HCT116 (cell line): ENCODE measurements around the gene CRELD2. TPM values are rescaled to one million over a fixed set of nuclear protein-coding genes. Genes with fewer than 3 reads are reported as not detected.

Source experiments
- ATAC-seq: fragments of 200-7000 bp; cut with Tn5 transposase; 2 replicates; pipeline ENCODE4 v1.9.1; 2020; ENCODE audit warnings: mild to moderate bottlenecking, moderate library complexity
- BruUV-seq: library from RNA; stranded (reverse); fragments of 400-500 nt; replicated peaks from 2 replicates; lab custom pipeline; 2021; lab: Mats Ljungman, UMichigan
- CTCF ChIA-PET: fragments of 300-600 bp; sonication (Branson Sonifier 250); formaldehyde crosslinking; loops from one replicate; lab custom pipeline; 2021; ENCODE audit warnings: antibody characterized with exemption; lab: Charles Lee
- POLR2A ChIA-PET: fragments of 300-600, 350-600 bp; sonication (Branson Sonifier 250); formaldehyde crosslinking; loops from one replicate; lab custom pipeline; 2021; ENCODE audit warnings: antibody characterized with exemption; lab: Charles Lee
- RAD21 ChIA-PET, 2 experiments: fragments of 300-600 bp; sonication (Branson Sonifier 250); formaldehyde crosslinking; loops; one replicate each; lab custom pipeline; 2023; ENCODE audit warnings: low total read pairs in 2 of 2; ENCODE audit not compliant: uncharacterized antibody in 2 of 2, unreplicated experiment in 2 of 2, low non-redundant PET in 1 of 2; lab: Charles Lee
- DNase-seq: peaks from one replicate; pipeline ENCODE4 v3.0.0-alpha.2; 2010; ENCODE audit warnings: low read depth, low spot score
- H2AFZ ChIP-seq: fragments of 200-600 bp; shearing (Covaris generic), sonication (generic); 2 replicates; pipeline ENCODE4 v1.6.1; 2017; ENCODE audit warnings: low read depth, mixed run types, mixed read lengths, antibody characterized with exemption, low read length; ENCODE audit not compliant: poor library complexity, severe bottlenecking
- H3K27ac ChIP-seq: 2 replicates; pipeline ENCODE4 v1.5.1; 2012; ENCODE audit warnings: low read depth, low read length
- H3K27me3 ChIP-seq: fragments of 200-600 bp; sonication (generic); 2 replicates; pipeline ENCODE4 v1.6.1; 2016; ENCODE audit warnings: mixed run types, low read length, mixed read lengths; ENCODE audit not compliant: insufficient read depth
- H3K36me3 ChIP-seq, 2 experiments: fragments of 200-500 bp in 1 of 2; fragments of 200-600 bp in 1 of 2; sonication (Bioruptor generic) in 1 of 2; sonication (generic) in 1 of 2; 2 replicates each; pipeline versions ENCODE4 v1.5.1 to v1.6.1; 2014 to 2016; ENCODE audit warnings: low read length in 2 of 2, inconsistent platforms in 1 of 2, mixed read lengths in 1 of 2, mixed run types in 1 of 2; ENCODE audit not compliant: insufficient read depth in 2 of 2, control insufficient read depth in 1 of 2
- H3K4me1 ChIP-seq, 2 experiments: fragments of 200-600 bp in 1 of 2; sonication (generic) in 1 of 2; 2 replicates each; pipeline versions ENCODE4 v1.5.1 to v1.6.1; 2012 to 2017; ENCODE audit warnings: low read length in 2 of 2, inconsistent platforms in 1 of 2, mild to moderate bottlenecking in 1 of 2, mixed read lengths in 1 of 2, mixed run types in 1 of 2, moderate library complexity in 1 of 2; ENCODE audit not compliant: insufficient read depth in 2 of 2, control insufficient read depth in 1 of 2
- H3K4me2 ChIP-seq: fragments of 200-600 bp; sonication (generic); 2 replicates; pipeline ENCODE4 v1.6.1; 2017; ENCODE audit warnings: mixed run types, low read length, mixed read lengths
- H3K4me3 ChIP-seq, 2 experiments: fragments of 200-600 bp in 1 of 2; sonication (generic) in 1 of 2; replicated peaks in 1 of 2; 2 replicates each; pipeline ENCODE4 v1.5.1; 2011 to 2016; ENCODE audit warnings: low read length in 2 of 2, control low read depth in 1 of 2, low read depth in 1 of 2, mild to moderate bottlenecking in 1 of 2, mixed read lengths in 1 of 2, mixed run types in 1 of 2
- H3K79me2 ChIP-seq: fragments of 200-600 bp; sonication (generic); 2 replicates; pipeline ENCODE4 v1.6.1; 2017; ENCODE audit warnings: mild to moderate bottlenecking, mixed run types, low read length, moderate library complexity, mixed read lengths; ENCODE audit not compliant: insufficient read depth
- H3K9ac ChIP-seq: fragments of 200-600 bp; sonication (generic); 2 replicates; pipeline ENCODE4 v1.6.1; 2016; ENCODE audit warnings: low read length, mixed read lengths
- H3K9me2 ChIP-seq: fragments of 200-600 bp; sonication (generic), shearing (Covaris generic); 2 replicates; pipeline ENCODE4 v1.6.1; 2017; ENCODE audit warnings: mixed run types, mild to moderate bottlenecking, moderate library complexity; ENCODE audit not compliant: insufficient read depth
- H3K9me3 ChIP-seq, 2 experiments: fragments of 200-500 bp in 1 of 2; fragments of 200-600 bp in 1 of 2; sonication (Bioruptor generic) in 1 of 2; sonication (generic) in 1 of 2; 2 replicates each; pipeline ENCODE4 v1.6.1; 2014 to 2017; ENCODE audit warnings: low read length in 2 of 2, mixed read lengths in 2 of 2, inconsistent platforms in 1 of 2, low read depth in 1 of 2, mild to moderate bottlenecking in 1 of 2, mixed run types in 1 of 2, moderate library complexity in 1 of 2; ENCODE audit not compliant: control insufficient read depth in 1 of 2, insufficient read depth in 1 of 2
- H4K20me1 ChIP-seq: fragments of 200-600 bp; sonication (generic), shearing (Covaris generic); 2 replicates; pipeline ENCODE4 v1.6.1; 2017; ENCODE audit warnings: mixed run types, mild to moderate bottlenecking, moderate library complexity; ENCODE audit not compliant: insufficient read depth
- ATF3 ChIP-seq: IDR thresholded peaks from 2 replicates; pipeline ENCODE4 v1.6.1; 2012
- CEBPB ChIP-seq: IDR thresholded peaks from 2 replicates; pipeline ENCODE4 v1.6.1; 2012; ENCODE audit warnings: low read depth
- EGR1 ChIP-seq: IDR thresholded peaks from 2 replicates; pipeline ENCODE4 v1.6.1; 2012; ENCODE audit warnings: low read depth
- EZH2phosphoT487 ChIP-seq: fragments of 200-600 bp; IDR thresholded peaks from 2 replicates; pipeline ENCODE4 v1.6.1; 2018; ENCODE audit warnings: antibody characterized with exemption, borderline replicate concordance
- FOSL1 ChIP-seq: IDR thresholded peaks from 2 replicates; pipeline ENCODE4 v1.6.1; 2012; ENCODE audit warnings: low read depth
- MAX ChIP-seq: IDR thresholded peaks from 2 replicates; pipeline ENCODE4 v1.6.1; 2012
- POLR2A ChIP-seq: IDR thresholded peaks from 2 replicates; pipeline ENCODE4 v1.7.0; 2011; ENCODE audit warnings: borderline replicate concordance; ENCODE audit not compliant: insufficient read depth, insufficient read length; ENCODE audit errors: extremely low read depth
- POLR2AphosphoS5 ChIP-seq: IDR thresholded peaks from 2 replicates; pipeline ENCODE4 v1.6.1; 2011; ENCODE audit warnings: mild to moderate bottlenecking, low read depth, low read length, moderate library complexity
- RAD21 ChIP-seq: IDR thresholded peaks from 2 replicates; pipeline ENCODE4 v1.6.1; 2012; ENCODE audit warnings: low read depth, mild to moderate bottlenecking
- REST ChIP-seq: IDR thresholded peaks from 2 replicates; pipeline ENCODE4 v1.6.1; 2012; ENCODE audit warnings: low read depth
- SP1 ChIP-seq: IDR thresholded peaks from 2 replicates; pipeline ENCODE4 v1.6.1; 2012; ENCODE audit warnings: low read depth
- TCF7L2 ChIP-seq: IDR thresholded peaks from 2 replicates; pipeline ENCODE4 v1.7.0; 2011; ENCODE audit warnings: borderline replicate concordance, inconsistent platforms; ENCODE audit not compliant: insufficient read depth, insufficient read length; ENCODE audit errors: extremely low read depth
- ZFX ChIP-seq: fragments of 450-650 bp; IDR thresholded peaks from 2 replicates; pipeline ENCODE4 v1.6.1; 2017
- ZNF274 ChIP-seq: fragments of 200-500 bp; sonication (Bioruptor generic); IDR thresholded peaks from 2 replicates; pipeline ENCODE4 v1.6.1; 2014; ENCODE audit warnings: mild to moderate bottlenecking, low read depth, low read length, inconsistent platforms
- intact Hi-C: fragments of 100-400 bp; cut with micrococcal nuclease; formaldehyde crosslinking; loops from 2 replicates; pipeline ENCODE4 v1.10.0; 2022
- total RNA-seq: library from RNA; stranded (reverse); gene quantifications from one replicate; pipeline ENCODE4 v1.2.1, GENCODE V29; 2021; ENCODE audit not compliant: unreplicated experiment

Gene CRELD2
- total RNA-seq, 1 experiment from 2014 or later = 45.8 TPM

GRCh38 chr22:49970528-49971231 is 52.2 kb downstream of the CRELD2 start (continued):
- no peak for TF ChIP-seq REST

GRCh38 chr22:49971232-49972162 is 53.1 kb downstream of the CRELD2 start:
- Histone ChIP-seq H3K9ac (peak overlapping the region; percentile 85), H3K4me3 (peak overlapping the region; percentile 61 to 67), H3K4me1 (peaks cover 42 to 79% of the 10 kb centered on the region in 2 experiments), H4K20me1 (no peaks in the 10 kb centered on the region), H3K9me3 (no peaks in the 10 kb centered on the region), H3K27ac (peak overlapping the region; percentile 100), H3K79me2 (no peaks in the 10 kb centered on the region), H3K36me3 (no peaks in the 10 kb centered on the region), H3K9me2 (no peaks in the 10 kb centered on the region), H3K27me3 (no peaks in the 10 kb centered on the region), H3K4me2 (peak overlapping the region; percentile 95), H2AFZ (no peak overlapping the region)
- no peak for DNase-seq
- TF ChIP-seq MAX (no peak), RAD21 (no peak), REST (no peak), ZNF274 (no peak), SP1 (no peak), TCF7L2 (no peak), POLR2A (peak; percentile 19), ZFX (peak; percentile 62), POLR2AphosphoS5 (no peak), FOSL1 (no peak), CEBPB (no peak), EZH2phosphoT487 (no peak), EGR1 (peak; percentile 82), ATF3 (no peak)
- intact Hi-C loops = no loop called here
- POLR2A ChIA-PET = interaction anchor here (1.0 to 1.7 kb wide), 4 partner anchors 10 to 29 kb away, joined by 3 to 11 read pairs (median 3); partner anchors contain the start of gene PIM3
- CTCF ChIA-PET = interaction anchor here (1.0 to 1.5 kb wide), 3 partner anchors 9 to 59 kb away, joined by 3 to 5 read pairs (median 3); no protein-coding TSS in a partner anchor
- TSS peak; percentile 52 for BruUV-seq
- RAD21 ChIA-PET = interaction anchor here (0.9 to 1.0 kb wide), 3 partner anchors 22 to 59 kb away, joined by 3 to 6 read pairs (median 3); no protein-coding TSS in a partner anchor
- peak; percentile 68 for ATAC-seq
